Mesendoderm (in vitro differentiated cells): ENCODE results near the gene IFT52.
"Not testable (repeated sequence)": the region's sequence is repeated elsewhere in the genome, so short reads cannot be mapped to it uniquely, and the experiment has no call there.

Source experiments
- DNase-seq: peaks from one replicate; pipeline ENCODE4 v3.0.0; 2013
- H2AK5ac ChIP-seq: 2 replicates; pipeline ENCODE4 v1.6.1; 2013; ENCODE audit warnings: low read length, inconsistent platforms
- H2BK120ac ChIP-seq: 2 replicates; pipeline ENCODE4 v1.6.1; 2013; ENCODE audit warnings: low read depth, mild to moderate bottlenecking, low read length, moderate library complexity, mixed read lengths
- H2BK15ac ChIP-seq: replicated peaks from 2 replicates; pipeline ENCODE4 v1.6.1; 2013; ENCODE audit warnings: low read depth, mild to moderate bottlenecking, moderate library complexity
- H2BK5ac ChIP-seq: 2 replicates; pipeline ENCODE4 v1.6.1; 2013; ENCODE audit warnings: low read length, inconsistent platforms
- H3K18ac ChIP-seq: 2 replicates; pipeline ENCODE4 v1.6.1; 2013; ENCODE audit warnings: mild to moderate bottlenecking, low read length, mixed read lengths
- H3K23ac ChIP-seq: one replicate; pipeline ENCODE4 v1.6.1; 2013; ENCODE audit warnings: low read length
- H3K27ac ChIP-seq: 2 replicates; pipeline ENCODE4 v1.5.1; 2013; ENCODE audit warnings: low read depth, mild to moderate bottlenecking, inconsistent platforms, low read length, moderate library complexity
- H3K27me3 ChIP-seq: 2 replicates; pipeline ENCODE4 v1.6.1; 2013; ENCODE audit warnings: low read length, control low read depth, mild to moderate bottlenecking, inconsistent platforms; ENCODE audit not compliant: insufficient read depth, poor library complexity
- H3K36me3 ChIP-seq: 2 replicates; pipeline ENCODE4 v1.6.1; 2013; ENCODE audit warnings: low read length, inconsistent platforms; ENCODE audit not compliant: control insufficient read depth, insufficient read depth
- H3K4ac ChIP-seq: one replicate; pipeline ENCODE4 v1.6.1; 2013; ENCODE audit warnings: low read depth, mild to moderate bottlenecking, low read length, moderate library complexity
- H3K4me1 ChIP-seq: 2 replicates; pipeline ENCODE4 v1.6.1; 2013; ENCODE audit warnings: low read depth, low read length, inconsistent platforms; ENCODE audit not compliant: control insufficient read depth
- H3K4me2 ChIP-seq: 2 replicates; pipeline ENCODE4 v1.6.1; 2013; ENCODE audit warnings: low read length
- H3K4me3 ChIP-seq: 2 replicates; pipeline ENCODE4 v1.5.1; 2013; ENCODE audit warnings: mild to moderate bottlenecking, low read length
- H3K56ac ChIP-seq: one replicate; pipeline ENCODE4 v1.6.1; 2013; ENCODE audit warnings: low read length
- H3K79me1 ChIP-seq: 2 replicates; pipeline ENCODE4 v1.6.1; 2013; ENCODE audit warnings: low read length, inconsistent platforms
- H3K79me2 ChIP-seq: 2 replicates; pipeline ENCODE4 v1.6.1; 2013; ENCODE audit warnings: mild to moderate bottlenecking, low read length; ENCODE audit not compliant: control insufficient read depth, insufficient read depth
- H3K9ac ChIP-seq: 2 replicates; pipeline ENCODE4 v1.6.1; 2013; ENCODE audit warnings: low read length, inconsistent platforms
- H4K5ac ChIP-seq: one replicate; pipeline ENCODE4 v1.6.1; 2013; ENCODE audit warnings: low read length
- H4K8ac ChIP-seq: one replicate; pipeline ENCODE4 v1.6.1; 2013; ENCODE audit warnings: low read depth, mild to moderate bottlenecking, control low read depth, low read length, moderate library complexity
- WGBS: extraction: QIAGEN DNeasy Blood & Tissue Kit; methylation state at CpG from one replicate; pipeline ENCODE4 v1.1.7; 2013; ENCODE audit warnings: low lambda C conversion rate, missing lambda C conversion rate; ENCODE audit not compliant: insufficient coverage; ENCODE audit errors: extremely low coverage; 5-methylcytosine and 5-hydroxymethylcytosine counted together

IFT52 gene

GRCh38 chr20:43631598-43631997 lies 40.9 kb downstream of the IFT52 start:
- no peaks in the 10 kb centered on the region for H3K4me1 ChIP-seq
- H3K27me3 ChIP-seq: no peaks in the 10 kb centered on the region
- no peak overlapping the region for H2BK120ac ChIP-seq
- no peak overlapping the region for H3K56ac ChIP-seq
- H3K79me2 ChIP-seq: no peaks in the 10 kb centered on the region
- H3K18ac ChIP-seq: no peak overlapping the region
- H3K79me1 ChIP-seq: no peaks in the 10 kb centered on the region
- H2AK5ac ChIP-seq: no peak overlapping the region
- no CpG with 5 or more reads among the region's 8 CpGs for WGBS
- no peak overlapping the region for H4K8ac ChIP-seq
- H3K9ac ChIP-seq: no peak overlapping the region
- no peak overlapping the region for H3K23ac ChIP-seq
- no peak overlapping the region for H3K4ac ChIP-seq
- no peak overlapping the region for H3K27ac ChIP-seq
- H3K36me3 ChIP-seq: peaks cover 3% of the 10 kb centered on the region
- H2BK5ac ChIP-seq: no peak overlapping the region
- DNase-seq: no peak
- H3K4me2 ChIP-seq: no peak overlapping the region
- no peak overlapping the region for H2BK15ac ChIP-seq
- no peak overlapping the region for H3K4me3 ChIP-seq
- H4K5ac ChIP-seq: no peak overlapping the region

DNA sequence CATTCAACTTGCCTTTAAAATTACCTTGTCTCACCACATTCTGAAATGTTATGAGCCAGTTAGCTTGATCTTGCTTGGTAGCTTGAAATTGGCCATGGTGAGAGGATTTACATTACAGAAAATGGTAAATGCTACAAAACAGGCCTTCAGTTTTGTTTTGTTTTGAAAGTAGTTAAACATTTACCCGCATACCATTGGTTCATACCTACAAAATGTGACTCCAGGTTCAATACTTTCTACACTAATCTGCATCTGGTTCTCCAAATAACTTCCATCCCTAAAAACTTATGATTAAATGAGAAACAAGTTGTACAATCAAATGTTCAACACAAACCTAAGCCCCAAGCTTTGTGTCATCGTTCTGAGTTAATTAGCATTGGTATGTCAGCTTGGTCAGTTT lies 45.7 kb downstream of the IFT52 start:
- no peak overlapping the region for H2BK5ac ChIP-seq
- no peak overlapping the region for H3K4me2 ChIP-seq
- H2AK5ac ChIP-seq: no peak overlapping the region
- H3K56ac ChIP-seq: no peak overlapping the region
- H2BK15ac ChIP-seq: no peak overlapping the region
- no peaks in the 10 kb centered on the region for H3K79me1 ChIP-seq
- H3K36me3 ChIP-seq: peaks cover 3% of the 10 kb centered on the region
- no peak for DNase-seq
- no peak overlapping the region for H3K4me3 ChIP-seq
- H3K27ac ChIP-seq: no peak overlapping the region
- H3K9ac ChIP-seq: no peak overlapping the region
- no CpG with 5 or more reads among the region's 2 CpGs for WGBS
- no peaks in the 10 kb centered on the region for H3K79me2 ChIP-seq
- H2BK120ac ChIP-seq: no peak overlapping the region
- no peak overlapping the region for H4K5ac ChIP-seq
- H3K27me3 ChIP-seq: no peaks in the 10 kb centered on the region
- H3K4me1 ChIP-seq: no peaks in the 10 kb centered on the region
- no peak overlapping the region for H3K4ac ChIP-seq
- no peak overlapping the region for H4K8ac ChIP-seq
- H3K18ac ChIP-seq: no peak overlapping the region
- H3K23ac ChIP-seq: no peak overlapping the region

GRCh38 chr20:43642548-43642947 lies 51.8 kb downstream of the IFT52 start:
- Histone ChIP-seq H3K4me3 (no peak overlapping the region), H3K23ac (no peak overlapping the region), H2AK5ac (no peak overlapping the region), H3K36me3 (peaks cover 4% of the 10 kb centered on the region), H3K4me1 (no peaks in the 10 kb centered on the region), H3K27ac (no peak overlapping the region), H4K8ac (no peak overlapping the region), H3K79me2 (no peaks in the 10 kb centered on the region), H3K18ac (no peak overlapping the region), H3K79me1 (no peaks in the 10 kb centered on the region), H3K56ac (no peak overlapping the region), H3K9ac (no peak overlapping the region), H2BK15ac (no peak overlapping the region), H4K5ac (no peak overlapping the region), H3K4me2 (no peak overlapping the region), H3K4ac (no peak overlapping the region), H2BK5ac (no peak overlapping the region), H2BK120ac (no peak overlapping the region), H3K27me3 (no peaks in the 10 kb centered on the region)
- no peak for DNase-seq
- no CpG with 5 or more reads among the region's 4 CpGs for WGBS

DNA sequence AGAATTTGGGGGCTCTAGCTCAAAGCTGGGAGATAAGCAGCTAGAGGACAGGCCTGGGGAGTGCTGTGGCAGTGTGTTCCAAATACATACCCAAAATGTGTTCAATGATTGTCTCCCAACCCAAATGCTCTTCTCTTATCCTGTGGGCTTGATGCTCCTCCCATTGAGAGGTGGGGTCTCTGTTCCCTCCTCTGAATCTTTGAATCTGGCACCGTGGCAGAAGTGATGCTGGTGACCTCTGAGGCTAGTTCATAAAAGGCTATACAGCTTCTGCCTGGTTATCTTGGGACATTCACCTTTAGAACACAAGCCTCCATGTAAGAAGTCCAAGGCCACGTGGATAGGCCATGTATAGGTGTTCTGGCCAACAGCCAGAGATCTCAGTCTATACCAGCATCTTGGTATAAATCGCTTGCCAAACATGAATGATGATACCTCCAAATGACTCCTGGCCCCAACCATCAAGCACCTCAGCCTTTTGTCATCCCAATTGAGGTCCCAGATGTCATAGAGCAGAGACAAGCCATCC lies 60.3 kb downstream of the IFT52 start:
- no peak overlapping the region for H4K8ac ChIP-seq
- H3K23ac ChIP-seq: no peak overlapping the region
- H3K56ac ChIP-seq: no peak overlapping the region
- no peaks in the 10 kb centered on the region for H3K79me1 ChIP-seq
- WGBS: no CpG with 5 or more reads among the region's 3 CpGs
- H4K5ac ChIP-seq: no peak overlapping the region
- H3K27me3 ChIP-seq: no peaks in the 10 kb centered on the region
- no peak overlapping the region for H2AK5ac ChIP-seq
- no peak overlapping the region for H3K4me2 ChIP-seq
- H3K36me3 ChIP-seq: peaks cover 3% of the 10 kb centered on the region
- H3K4ac ChIP-seq: no peak overlapping the region
- H3K9ac ChIP-seq: no peak overlapping the region
- no peak overlapping the region for H2BK5ac ChIP-seq
- no peak overlapping the region for H3K27ac ChIP-seq
- H3K4me3 ChIP-seq: no peak overlapping the region
- H2BK15ac ChIP-seq: no peak overlapping the region
- no peak overlapping the region for H3K18ac ChIP-seq
- H2BK120ac ChIP-seq: no peak overlapping the region
- no peaks in the 10 kb centered on the region for H3K79me2 ChIP-seq
- no peaks in the 10 kb centered on the region for H3K4me1 ChIP-seq
- no peak for DNase-seq

DNA sequence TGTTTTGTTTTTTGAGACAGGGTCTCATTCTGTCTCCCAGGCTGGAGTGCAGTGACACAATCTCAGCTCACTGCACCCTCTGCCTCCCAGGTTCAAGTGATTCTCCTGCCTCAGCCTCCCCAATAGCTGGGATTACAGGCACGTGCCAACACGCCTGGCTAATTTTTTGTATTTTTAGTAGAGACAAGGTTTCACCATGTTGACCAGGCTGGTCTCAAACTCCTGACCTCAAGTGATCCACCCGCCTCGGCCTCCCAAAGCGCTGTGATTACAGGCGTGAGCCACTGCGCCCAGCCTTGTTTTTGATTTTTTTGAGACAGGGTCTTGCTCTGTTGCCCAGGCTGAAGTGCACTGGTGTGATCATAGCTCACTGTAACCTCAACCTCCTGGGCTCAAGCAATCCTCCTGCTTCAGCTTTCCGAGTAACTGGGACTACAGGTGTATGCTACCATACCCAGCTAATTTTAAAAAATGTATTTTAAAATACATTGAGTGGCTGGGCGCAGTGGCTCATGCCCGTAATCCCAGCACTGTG lies 61.0 kb downstream of the IFT52 start:
- not testable (repeated sequence) for H3K18ac ChIP-seq, H3K36me3 ChIP-seq, H3K27ac ChIP-seq, H3K27me3 ChIP-seq, H3K4ac ChIP-seq, H3K56ac ChIP-seq, H2BK15ac ChIP-seq, H3K79me1 ChIP-seq, H3K4me3 ChIP-seq, H4K8ac ChIP-seq, DNase-seq, H4K5ac ChIP-seq, H3K79me2 ChIP-seq, H3K4me1 ChIP-seq, H2BK120ac ChIP-seq, H2AK5ac ChIP-seq, H3K9ac ChIP-seq, H3K23ac ChIP-seq, H3K4me2 ChIP-seq, H2BK5ac ChIP-seq
- WGBS: no CpG with 5 or more reads among the region's 10 CpGs

- no peak for DNase-seq
- no CpG with 5 or more reads among the region's 3 CpGs for WGBS
Measured at GRCh38 chr20:43653966-43654365, 63.2 kb downstream of the IFT52 start.

More at GRCh38 chr20:43653966-43654365, 63.2 kb downstream of the IFT52 start:
- Histone ChIP-seq H3K23ac (no peak overlapping the region), H3K27ac (no peak overlapping the region), H2BK5ac (no peak overlapping the region), H4K5ac (no peak overlapping the region), H3K36me3 (no peaks in the 10 kb centered on the region), H2BK15ac (no peak overlapping the region), H2BK120ac (no peak overlapping the region), H3K4ac (no peak overlapping the region), H3K27me3 (no peaks in the 10 kb centered on the region), H4K8ac (no peak overlapping the region), H3K79me1 (no peaks in the 10 kb centered on the region), H3K4me3 (no peak overlapping the region), H3K79me2 (no peaks in the 10 kb centered on the region), H3K4me1 (no peaks in the 10 kb centered on the region), H2AK5ac (no peak overlapping the region), H3K56ac (no peak overlapping the region), H3K9ac (no peak overlapping the region), H3K18ac (no peak overlapping the region), H3K4me2 (no peak overlapping the region)
